ENCODE data around the gene BPIFA2. TPM values are rescaled to one million over a fixed set of nuclear protein-coding genes. Genes with fewer than 3 reads are reported as not detected.

The BPIFA2 gene
- polyA plus RNA-seq, 2 of the 4 experiments (the other 2 are of a cell fraction): 0.16 TPM; not detected in 1

GRCh38 chr20:33154252-33154651 lies 13.7 kb upstream of the BPIFA2 start:
- Histone ChIP-seq H3K9me3 (no peaks in the 10 kb centered on the region), H3K4me3 (no peak overlapping the region), H3K4me1 (no peaks in the 10 kb centered on the region), H3K27ac (no peak overlapping the region), H3K4me2 (no peak overlapping the region)
- no peak for FAIRE-seq
- POLR2A ChIA-PET: no interaction called here
- no peak for DNase-seq (ENCODE audit: low read depth in 1 of 2, low spot score in 1 of 2)
- CTCF ChIA-PET: interaction anchor here (0.9 to 1.2 kb wide), 4 partner anchors 10 to 32 kb away, joined by 3 to 4 read pairs (median 3); no protein-coding TSS in a partner anchor
- ATAC-seq: no peak
- TF ChIP-seq ZC3H11A (IDR thresholded peaks at IDR 0.05) (no peak), E2F6 (IDR thresholded peaks at IDR 0.05; ENCODE audit: borderline replicate concordance, low read depth) (no peak), FOSL2 (IDR thresholded peaks at IDR 0.05) (no peak), FOSL2 (CRISPR knock-in tag; IDR thresholded peaks at IDR 0.05) (no peak), EP300 (IDR thresholded peaks at IDR 0.05) (no peak), ZSCAN20 (CRISPR knock-in tag; IDR thresholded peaks at IDR 0.05) (no peak), RFX5 (IDR thresholded peaks at IDR 0.05) (no peak), CTCF (IDR thresholded peaks at IDR 0.05) (no peak), TFCP2L1 (CRISPR knock-in tag; IDR thresholded peaks at IDR 0.05) (no peak), SMC3 (IDR thresholded peaks at IDR 0.05) (no peak), NR3C1 (IDR thresholded peaks at IDR 0.05) (no peak), MAFK (IDR thresholded peaks at IDR 0.05; ENCODE audit: partially characterized antibody) (no peak), EHF (CRISPR knock-in tag; IDR thresholded peaks at IDR 0.05) (no peak), HOXB5 (CRISPR knock-in tag; IDR thresholded peaks at IDR 0.05) (no peak), USF2 (IDR thresholded peaks at IDR 0.05) (no peak)
- 35% methylated on average over 6 of the region's 6 CpGs for WGBS (ENCODE audit: missing lambda C conversion rate)

GRCh38 chr20:33158637-33159385 lies 9.1 kb upstream of the BPIFA2 start:
- DNase-seq (ENCODE audit: low read depth in 1 of 2, low spot score in 1 of 2) (no peak), ATAC-seq (no peak), FAIRE-seq (no peak)
- H3K9me3 ChIP-seq: no peaks in the 10 kb centered on the region
- no peaks in the 10 kb centered on the region for H3K4me1 ChIP-seq
- no peak overlapping the region for H3K27ac ChIP-seq
- ChIA-PET CTCF (interaction anchor here (0.5 kb wide), 1 partner anchor 73 kb away, joined by 4 read pairs; no protein-coding TSS in a partner anchor), POLR2A (no interaction called here)
- H3K4me3 ChIP-seq: no peak overlapping the region
- TF ChIP-seq SREBF2 (IDR thresholded peaks at IDR 0.05) (no peak), ZSCAN20 (CRISPR knock-in tag; IDR thresholded peaks at IDR 0.05) (no peak), KDM1A (IDR thresholded peaks at IDR 0.05; ENCODE audit: low read depth) (no peak), USF2 (IDR thresholded peaks at IDR 0.05) (no peak), CEBPB (IDR thresholded peaks at IDR 0.05) (no peak), HEYL (CRISPR knock-in tag; IDR thresholded peaks at IDR 0.05) (no peak), MYC (IDR thresholded peaks at IDR 0.05; ENCODE audit: borderline replicate concordance, low read length) (no peak), EHMT2 (IDR thresholded peaks at IDR 0.05; ENCODE audit: low read depth) (no peak), HOXA7 (CRISPR knock-in tag; IDR thresholded peaks at IDR 0.05) (no peak)
- H3K4me2 ChIP-seq: no peak overlapping the region
- WGBS (ENCODE audit: missing lambda C conversion rate): 53% methylated on average over 9 of the region's 9 CpGs

All from A549 (cell line).